ENCODE results near the gene FJX1.

Gene FJX1

GRCh38 chr11:35610631-35611030 is 7.6 kb upstream of the FJX1 start:
- no peaks in the 10 kb centered on the region for H4K20me1 ChIP-seq (ENCODE audit: insufficient read depth, low read length)
- TF ChIP-seq CTCF (IDR thresholded peaks at IDR 0.05; ENCODE audit: low read depth, low read length) (no peak), EZH2phosphoT487 (IDR thresholded peaks at IDR 0.05; ENCODE audit: low read depth) (no peak)
- no peak overlapping the region for H3K9ac ChIP-seq (ENCODE audit: low read length)
- no peak overlapping the region for H3K4me3 ChIP-seq (ENCODE audit: low read length)
- no peaks in the 10 kb centered on the region for H3K9me3 ChIP-seq (ENCODE audit: insufficient read depth, low read length)
- H3K4me1 ChIP-seq (ENCODE audit: low read length): peaks cover 7% of the 10 kb centered on the region
- peaks cover 74% of the 10 kb centered on the region for H3K27me3 ChIP-seq (ENCODE audit: low read depth, low read length)
- no peak overlapping the region for H2AFZ ChIP-seq (ENCODE audit: low read depth, low read length)
- H3K79me2 ChIP-seq (ENCODE audit: low read length): no peaks in the 10 kb centered on the region
- no peak overlapping the region for H3K27ac ChIP-seq (ENCODE audit: low read length)
- no peak overlapping the region for H3K4me2 ChIP-seq (ENCODE audit: low read length)
- no peaks in the 10 kb centered on the region for H3K36me3 ChIP-seq (replicated peaks; ENCODE audit: low read depth, low read length)

GRCh38 chr11:35611741-35612140 is 6.5 kb upstream of the FJX1 start:
- Histone ChIP-seq H3K4me2 (ENCODE audit: low read length) (no peak overlapping the region), H3K27ac (ENCODE audit: low read length) (no peak overlapping the region), H3K9me3 (ENCODE audit: insufficient read depth, low read length) (no peaks in the 10 kb centered on the region), H3K79me2 (ENCODE audit: low read length) (no peaks in the 10 kb centered on the region), H3K9ac (ENCODE audit: low read length) (no peak overlapping the region), H3K27me3 (ENCODE audit: low read depth, low read length) (peaks cover 63% of the 10 kb centered on the region), H4K20me1 (ENCODE audit: insufficient read depth, low read length) (no peaks in the 10 kb centered on the region), H3K4me3 (ENCODE audit: low read length) (no peak overlapping the region), H3K4me1 (ENCODE audit: low read length) (peaks cover 12% of the 10 kb centered on the region), H3K36me3 (replicated peaks; ENCODE audit: low read depth, low read length) (no peaks in the 10 kb centered on the region), H2AFZ (ENCODE audit: low read depth, low read length) (no peak overlapping the region)
- TF ChIP-seq CTCF (IDR thresholded peaks at IDR 0.05; ENCODE audit: low read depth, low read length) (no peak), EZH2phosphoT487 (IDR thresholded peaks at IDR 0.05; ENCODE audit: low read depth) (no peak)

- H3K4me2 ChIP-seq (ENCODE audit: low read length): no peak overlapping the region
- peaks cover 33% of the 10 kb centered on the region for H3K27me3 ChIP-seq (ENCODE audit: low read depth, low read length)
- H3K4me1 ChIP-seq (ENCODE audit: low read length): peaks cover 30% of the 10 kb centered on the region
- H2AFZ ChIP-seq (ENCODE audit: low read depth, low read length): no peak overlapping the region
- peaks cover 11% of the 10 kb centered on the region for H3K79me2 ChIP-seq (ENCODE audit: low read length)
- no peak for TF ChIP-seq CTCF (IDR thresholded peaks at IDR 0.05; ENCODE audit: low read depth, low read length)
- no peak for TF ChIP-seq EZH2phosphoT487 (IDR thresholded peaks at IDR 0.05; ENCODE audit: low read depth)
- H4K20me1 ChIP-seq (ENCODE audit: insufficient read depth, low read length): no peaks in the 10 kb centered on the region
- no peak overlapping the region for H3K27ac ChIP-seq (ENCODE audit: low read length)
- H3K36me3 ChIP-seq (replicated peaks; ENCODE audit: low read depth, low read length): peaks cover 10% of the 10 kb centered on the region
- H3K9me3 ChIP-seq (ENCODE audit: insufficient read depth, low read length): no peaks in the 10 kb centered on the region
- H3K4me3 ChIP-seq (ENCODE audit: low read length): no peak overlapping the region
- no peak overlapping the region for H3K9ac ChIP-seq (ENCODE audit: low read length)
Observed at GRCh38 chr11:35614939-35615569, 3.2 kb upstream of the FJX1 start.

GRCh38 chr11:35615921-35616900 is 2.0 kb upstream of the FJX1 start:
- Histone ChIP-seq H3K4me2 (ENCODE audit: low read length) (0 out of 2 replicates have a peak overlapping the region, but pooled peaks have one; percentile 9), H3K36me3 (replicated peaks; ENCODE audit: low read depth, low read length) (peaks cover 15% of the 10 kb centered on the region), H4K20me1 (ENCODE audit: insufficient read depth, low read length) (no peaks in the 10 kb centered on the region), H3K9ac (ENCODE audit: low read length) (no peak overlapping the region), H3K27me3 (ENCODE audit: low read depth, low read length) (peaks cover 23% of the 10 kb centered on the region), H3K4me3 (ENCODE audit: low read length) (no peak overlapping the region), H3K27ac (ENCODE audit: low read length) (no peak overlapping the region), H3K9me3 (ENCODE audit: insufficient read depth, low read length) (no peaks in the 10 kb centered on the region), H2AFZ (ENCODE audit: low read depth, low read length) (0 out of 2 replicates have a peak overlapping the region, but pooled peaks have one; percentile 47), H3K4me1 (ENCODE audit: low read length) (peaks cover 30% of the 10 kb centered on the region), H3K79me2 (ENCODE audit: low read length) (peaks cover 11% of the 10 kb centered on the region)
- TF ChIP-seq EZH2phosphoT487 (IDR thresholded peaks at IDR 0.05; ENCODE audit: low read depth): no peak
- TF ChIP-seq CTCF (IDR thresholded peaks at IDR 0.05; ENCODE audit: low read depth, low read length): peak; percentile 87
